ENCODE measurements around the gene GIT1.

DNA sequence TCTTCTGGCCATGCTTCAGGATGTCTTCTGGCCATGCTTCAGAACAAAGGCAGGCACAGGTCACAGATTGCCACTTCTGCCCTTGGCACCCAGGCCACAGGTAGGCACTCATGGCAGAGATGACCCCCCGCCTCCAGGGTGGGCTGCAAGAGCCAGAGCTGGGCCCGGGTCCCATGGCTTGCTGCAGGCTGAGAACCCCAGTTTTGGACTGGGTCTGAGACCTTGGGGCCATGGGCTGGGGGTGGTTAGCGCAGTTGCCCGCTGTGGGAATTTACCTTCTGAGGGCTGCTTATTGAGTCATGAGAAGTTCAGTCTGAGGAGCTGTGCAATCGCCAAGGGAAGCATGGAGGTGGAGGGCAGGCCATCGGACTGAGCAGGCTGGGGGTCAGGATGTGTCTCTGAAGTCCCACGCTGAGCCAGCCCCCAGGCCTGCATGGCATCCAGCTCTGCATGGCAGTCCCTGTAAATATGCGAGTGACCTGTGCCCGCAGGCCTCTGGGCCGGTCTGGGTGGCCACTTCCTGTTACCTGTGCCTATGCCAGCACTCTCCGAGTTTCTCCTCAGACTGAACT, 5.2 kb upstream of the GIT1 start:
- TF ChIP-seq SIN3A (IDR thresholded peaks at IDR 0.05; ENCODE audit: borderline replicate concordance, insufficient read depth, low read length) = no peak
- no peak for TF ChIP-seq TAF1 (IDR thresholded peaks at IDR 0.05; ENCODE audit: borderline replicate concordance, insufficient read depth, low read length)
- TF ChIP-seq POLR2AphosphoS5 (IDR thresholded peaks at IDR 0.05; ENCODE audit: low read depth, low read length) = no peak
- TF ChIP-seq, protein P1, sequence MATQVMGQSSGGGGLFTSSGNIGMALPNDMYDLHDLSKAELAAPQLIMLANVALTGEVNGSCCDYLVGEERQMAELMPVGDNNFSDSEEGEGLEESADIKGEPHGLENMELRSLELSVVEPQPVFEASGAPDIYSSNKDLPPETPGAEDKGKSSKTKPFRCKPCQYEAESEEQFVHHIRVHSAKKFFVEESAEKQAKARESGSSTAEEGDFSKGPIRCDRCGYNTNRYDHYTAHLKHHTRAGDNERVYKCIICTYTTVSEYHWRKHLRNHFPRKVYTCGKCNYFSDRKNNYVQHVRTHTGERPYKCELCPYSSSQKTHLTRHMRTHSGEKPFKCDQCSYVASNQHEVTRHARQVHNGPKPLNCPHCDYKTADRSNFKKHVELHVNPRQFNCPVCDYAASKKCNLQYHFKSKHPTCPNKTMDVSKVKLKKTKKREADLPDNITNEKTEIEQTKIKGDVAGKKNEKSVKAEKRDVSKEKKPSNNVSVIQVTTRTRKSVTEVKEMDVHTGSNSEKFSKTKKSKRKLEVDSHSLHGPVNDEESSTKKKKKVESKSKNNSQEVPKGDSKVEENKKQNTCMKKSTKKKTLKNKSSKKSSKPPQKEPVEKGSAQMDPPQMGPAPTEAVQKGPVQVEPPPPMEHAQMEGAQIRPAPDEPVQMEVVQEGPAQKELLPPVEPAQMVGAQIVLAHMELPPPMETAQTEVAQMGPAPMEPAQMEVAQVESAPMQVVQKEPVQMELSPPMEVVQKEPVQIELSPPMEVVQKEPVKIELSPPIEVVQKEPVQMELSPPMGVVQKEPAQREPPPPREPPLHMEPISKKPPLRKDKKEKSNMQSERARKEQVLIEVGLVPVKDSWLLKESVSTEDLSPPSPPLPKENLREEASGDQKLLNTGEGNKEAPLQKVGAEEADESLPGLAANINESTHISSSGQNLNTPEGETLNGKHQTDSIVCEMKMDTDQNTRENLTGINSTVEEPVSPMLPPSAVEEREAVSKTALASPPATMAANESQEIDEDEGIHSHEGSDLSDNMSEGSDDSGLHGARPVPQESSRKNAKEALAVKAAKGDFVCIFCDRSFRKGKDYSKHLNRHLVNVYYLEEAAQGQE (IDR thresholded peaks at IDR 0.05; ENCODE audit: insufficient read depth in 1 of 2, low read depth in 2 of 2, low read length in 2 of 2) = no peak
- TF ChIP-seq FOXP2 (optimal IDR thresholded peaks at IDR 0.05; ENCODE audit: borderline replicate concordance, extremely low read depth, extremely low read length, insufficient read depth) = no peak

Measured in PFSK-1 (cell line).